ENCODE results near the gene CEP104.

CEP104 gene

GRCh38 chr1:3821447-3821846, 35.6 kb downstream of the CEP104 start:
- no peak for TF ChIP-seq CTCF (IDR thresholded peaks at IDR 0.05)

DNA sequence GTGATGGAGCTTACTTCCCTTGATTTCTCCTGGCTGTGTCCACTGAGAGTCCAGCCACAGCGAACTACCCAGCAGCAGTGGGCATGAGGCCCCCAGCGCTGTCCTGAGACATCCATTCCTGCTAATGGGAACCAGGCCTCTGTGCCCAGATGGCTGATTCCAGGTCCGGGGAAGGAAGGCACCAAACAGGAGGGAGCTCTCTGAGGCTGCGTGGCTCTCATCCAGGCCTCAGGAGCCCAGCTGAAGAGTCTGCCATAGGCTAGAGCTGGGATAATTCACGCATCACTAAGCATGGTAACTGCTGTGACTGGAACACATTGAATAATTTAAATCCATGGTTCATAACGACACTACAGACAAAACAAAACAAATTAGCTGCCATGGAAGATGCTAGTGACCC, 36.0 kb downstream of the CEP104 start:
- TF ChIP-seq CTCF (IDR thresholded peaks at IDR 0.05) = no peak

DNA sequence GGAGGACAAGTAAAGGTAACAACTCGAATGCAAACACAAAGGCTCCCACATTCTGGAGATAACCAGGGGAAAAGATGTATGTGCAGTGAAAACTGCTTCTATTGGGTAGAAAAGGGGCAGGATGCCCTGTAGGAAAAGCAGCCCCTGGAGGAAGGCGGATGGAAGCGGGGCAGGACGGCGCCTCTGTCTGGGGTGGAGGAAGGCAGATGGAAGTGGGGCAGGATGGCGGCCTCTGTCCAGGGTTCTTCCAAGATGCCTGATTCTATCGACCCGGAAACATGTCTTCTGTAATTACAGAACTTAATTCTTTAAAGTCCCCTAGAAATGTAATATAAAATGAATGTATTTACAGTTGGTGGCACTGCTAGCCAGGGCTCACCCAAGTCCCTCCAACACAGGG, 36.7 kb downstream of the CEP104 start:
- no peak for TF ChIP-seq CTCF (IDR thresholded peaks at IDR 0.05)

- TF ChIP-seq CTCF (IDR thresholded peaks at IDR 0.05) = no peak
Observed at GRCh38 chr1:3819771-3820200, 37.2 kb downstream of the CEP104 start.

GRCh38 chr1:3817821-3818597, 39.0 kb downstream of the CEP104 start:
- TF ChIP-seq CTCF (IDR thresholded peaks at IDR 0.05) = no peak

DNA sequence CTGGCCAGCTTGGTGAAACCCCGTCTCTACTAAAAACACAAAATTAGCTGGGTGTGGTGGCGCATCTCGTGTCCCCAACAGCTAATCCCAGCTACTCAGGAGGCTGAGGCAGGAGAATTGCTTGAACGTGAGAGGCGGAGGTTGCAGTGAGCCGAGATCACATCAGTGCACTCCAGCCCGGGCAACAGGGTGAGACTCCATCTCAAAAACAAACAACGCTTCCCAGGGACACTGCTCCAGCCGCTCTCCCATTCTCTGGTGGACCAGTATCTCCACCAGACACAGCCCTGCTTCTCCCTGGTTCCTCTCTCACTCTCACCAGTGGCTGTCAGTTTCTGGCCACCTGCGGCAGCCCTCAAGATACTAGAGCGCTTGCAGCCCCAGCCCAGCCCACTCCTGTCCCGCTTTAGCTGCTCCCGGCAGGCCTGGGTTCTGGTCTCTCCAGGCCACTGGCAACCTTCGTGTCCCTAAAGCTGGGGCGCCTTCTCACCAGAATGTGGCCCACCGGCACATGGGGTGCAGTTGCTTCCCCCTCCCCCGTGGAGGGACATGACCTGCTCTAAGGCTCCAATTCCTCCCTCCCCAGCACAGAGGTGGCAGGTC, 39.8 kb downstream of the CEP104 start:
- TF ChIP-seq CTCF (IDR thresholded peaks at IDR 0.05) = no peak

DNA sequence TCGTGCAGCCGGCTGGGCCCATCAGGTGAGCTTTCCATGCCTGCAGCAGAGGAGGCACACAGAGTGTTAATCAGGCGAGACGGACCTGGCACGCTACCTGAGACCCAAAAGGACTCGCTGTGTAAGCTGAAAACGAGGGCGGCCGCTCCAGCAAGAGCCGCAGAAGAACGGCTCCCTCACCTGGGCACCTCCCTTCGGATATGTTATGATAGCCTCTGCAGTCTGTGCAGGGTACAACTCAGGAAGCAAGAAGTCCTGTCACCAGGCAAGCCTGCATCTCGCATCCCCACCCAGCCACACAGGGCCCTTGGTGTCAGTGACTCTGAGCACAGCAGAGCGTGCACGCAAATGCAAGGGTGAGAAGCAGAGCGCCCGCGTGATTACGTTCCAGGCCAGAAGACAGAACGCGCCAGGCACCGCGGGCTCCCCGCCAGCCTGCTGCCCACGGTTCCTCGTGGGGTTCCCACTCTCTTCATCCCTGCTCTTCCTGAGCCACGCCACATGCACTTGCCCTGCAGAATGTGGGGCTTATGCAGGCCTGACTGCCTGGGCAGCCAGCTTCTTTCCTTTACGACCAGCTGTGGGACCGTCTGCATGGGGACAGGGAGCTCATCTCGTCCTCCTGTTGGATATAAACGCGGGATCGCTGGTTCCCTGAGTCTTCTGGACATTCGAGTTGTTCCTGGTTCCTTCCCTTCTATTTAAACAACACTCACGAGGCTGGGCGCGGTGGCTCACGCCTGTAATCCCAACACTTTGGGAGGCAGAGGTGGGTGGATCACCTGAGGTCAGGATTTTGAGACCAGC, 40.5 kb downstream of the CEP104 start:
- TF ChIP-seq CTCF (IDR thresholded peaks at IDR 0.05) = no peak

All from LNCAP (cell line).